Neural cell (in vitro differentiated cells): ENCODE results near the gene SVEP1.
"Not testable (repeated sequence)": the region's sequence is repeated elsewhere in the genome, so short reads cannot be mapped to it uniquely, and the experiment has no call there.

ENCODE experiments used
- EP300 ChIP-seq: fragments of 450-650 bp; conservative IDR thresholded peaks from 2 replicates; pipeline ENCODE4 v1.6.1; 2014; ENCODE audit warnings: antibody characterized with exemption, mild to moderate bottlenecking, moderate library complexity; ENCODE audit not compliant: poor library complexity, severe bottlenecking
- POLR2AphosphoS5 ChIP-seq: IDR thresholded peaks from 2 replicates; pipeline ENCODE4 v1.6.1; 2012
- REST ChIP-seq: IDR thresholded peaks from 2 replicates; pipeline ENCODE4 v1.6.1; 2012; ENCODE audit warnings: borderline replicate concordance
- TF ChIP-seq, protein P1 (sequence below): fragments of 450-650 bp; IDR thresholded peaks from 2 replicates; pipeline ENCODE4 v1.5.1; 2014; ENCODE audit warnings: antibody characterized with exemption, mild to moderate bottlenecking, moderate library complexity; ENCODE audit not compliant: poor library complexity, severe bottlenecking

DNA sequence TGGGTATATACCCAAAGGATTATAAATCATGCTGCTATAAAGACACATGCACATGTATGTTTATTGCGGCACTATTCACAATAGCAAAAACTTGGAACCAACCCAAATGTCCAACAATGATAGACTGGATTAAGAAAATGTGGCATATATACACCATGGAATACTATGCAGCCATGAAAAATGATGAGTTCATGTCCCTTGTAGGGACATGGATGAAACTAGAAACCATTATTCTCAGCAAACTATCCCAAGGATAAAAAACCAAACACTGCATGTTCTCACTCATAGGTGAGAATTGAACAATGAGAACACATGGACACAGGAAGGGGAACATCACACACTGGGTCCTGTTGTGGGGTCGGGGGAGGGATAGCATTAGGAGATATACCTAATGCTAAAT lies 180.5 kb downstream of the SVEP1 start:
- TF ChIP-seq EP300, REST, POLR2AphosphoS5: not testable (repeated sequence)
- TF ChIP-seq, protein P1, sequence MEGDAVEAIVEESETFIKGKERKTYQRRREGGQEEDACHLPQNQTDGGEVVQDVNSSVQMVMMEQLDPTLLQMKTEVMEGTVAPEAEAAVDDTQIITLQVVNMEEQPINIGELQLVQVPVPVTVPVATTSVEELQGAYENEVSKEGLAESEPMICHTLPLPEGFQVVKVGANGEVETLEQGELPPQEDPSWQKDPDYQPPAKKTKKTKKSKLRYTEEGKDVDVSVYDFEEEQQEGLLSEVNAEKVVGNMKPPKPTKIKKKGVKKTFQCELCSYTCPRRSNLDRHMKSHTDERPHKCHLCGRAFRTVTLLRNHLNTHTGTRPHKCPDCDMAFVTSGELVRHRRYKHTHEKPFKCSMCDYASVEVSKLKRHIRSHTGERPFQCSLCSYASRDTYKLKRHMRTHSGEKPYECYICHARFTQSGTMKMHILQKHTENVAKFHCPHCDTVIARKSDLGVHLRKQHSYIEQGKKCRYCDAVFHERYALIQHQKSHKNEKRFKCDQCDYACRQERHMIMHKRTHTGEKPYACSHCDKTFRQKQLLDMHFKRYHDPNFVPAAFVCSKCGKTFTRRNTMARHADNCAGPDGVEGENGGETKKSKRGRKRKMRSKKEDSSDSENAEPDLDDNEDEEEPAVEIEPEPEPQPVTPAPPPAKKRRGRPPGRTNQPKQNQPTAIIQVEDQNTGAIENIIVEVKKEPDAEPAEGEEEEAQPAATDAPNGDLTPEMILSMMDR = not testable (repeated sequence)
